GM23338 (cell line): Measurements from ENCODE around the gene HADHA. TPM values are rescaled to one million over a fixed set of nuclear protein-coding genes. Genes with fewer than 3 reads are reported as not detected.

Source experiments
- ATAC-seq: fragments of 200-7000 bp; cut with Tn5 transposase; 3 replicates; pipeline ENCODE4 v1.9.1; 2020
- DNase-seq: peaks from one replicate; pipeline ENCODE4 v3.0.0-alpha.2; 2015; ENCODE audit warnings: low spot score
- H2AFZ ChIP-seq: fragments of 200-600 bp; sonication (generic); 2 replicates; pipeline ENCODE4 v1.8.0; 2016; ENCODE audit warnings: antibody characterized with exemption, mild to moderate bottlenecking, moderate library complexity
- H3F3A ChIP-seq: fragments of 200-600 bp; sonication (generic); replicated peaks from 2 replicates; pipeline ENCODE4 v1.8.0; 2017; ENCODE audit warnings: antibody characterized with exemption, mixed run types, low read depth
- H3K27ac ChIP-seq: fragments of 200-600 bp; sonication (generic); 2 replicates; pipeline ENCODE4 v1.6.1; 2016; ENCODE audit warnings: low read depth
- H3K27me3 ChIP-seq: fragments of 200-600 bp; sonication (generic); 2 replicates; pipeline ENCODE4 v1.8.0; 2016; ENCODE audit warnings: mild to moderate bottlenecking, mixed run types, moderate library complexity; ENCODE audit not compliant: insufficient read depth
- H3K36me3 ChIP-seq: fragments of 200-600 bp; sonication (generic); 2 replicates; pipeline ENCODE4 v1.8.0; 2016; ENCODE audit warnings: mild to moderate bottlenecking; ENCODE audit not compliant: insufficient read depth
- H3K4me1 ChIP-seq: fragments of 200-600 bp; sonication (generic); 2 replicates; pipeline ENCODE4 v1.8.0; 2016; ENCODE audit warnings: mild to moderate bottlenecking, moderate library complexity; ENCODE audit not compliant: insufficient read depth
- H3K4me2 ChIP-seq: fragments of 200-600 bp; sonication (generic); 2 replicates; pipeline ENCODE4 v1.7.1; 2017; ENCODE audit warnings: mixed run types
- H3K4me3 ChIP-seq: fragments of 200-600 bp; sonication (generic); 2 replicates; pipeline ENCODE4 v1.6.1; 2016; ENCODE audit warnings: mixed run types
- H3K79me2 ChIP-seq: fragments of 200-600 bp; sonication (generic); replicated peaks from 2 replicates; pipeline ENCODE4 v1.8.0; 2017; ENCODE audit warnings: mild to moderate bottlenecking; ENCODE audit not compliant: insufficient read depth
- H3K9me2 ChIP-seq: fragments of 200-600 bp; sonication (generic); 2 replicates; pipeline ENCODE4 v1.8.0; 2017; ENCODE audit not compliant: insufficient read depth
- H4K20me1 ChIP-seq: fragments of 200-600 bp; sonication (generic); replicated peaks from 2 replicates; pipeline ENCODE4 v1.8.0; 2017; ENCODE audit warnings: mild to moderate bottlenecking; ENCODE audit not compliant: insufficient read depth
- H3K27ac Mint-ChIP-seq: 2 replicates; pipeline ENCODE4 v1.8.0; 2020; ENCODE audit warnings: inconsistent platforms, mild to moderate bottlenecking, moderate library complexity, mixed read lengths
- H3K27me3 Mint-ChIP-seq: 3 replicates; pipeline ENCODE4 v1.8.0; 2022; ENCODE audit warnings: low read depth, mild to moderate bottlenecking, moderate library complexity, mixed read lengths, inconsistent platforms; ENCODE audit not compliant: insufficient read depth, poor library complexity
- H3K36me3 Mint-ChIP-seq: 3 replicates; pipeline ENCODE4 v1.8.0; 2021; ENCODE audit warnings: low read depth, mild to moderate bottlenecking, inconsistent platforms, moderate library complexity, mixed read lengths
- H3K4me1 Mint-ChIP-seq: 3 replicates; pipeline ENCODE4 v1.8.0; 2020; ENCODE audit warnings: mild to moderate bottlenecking, inconsistent platforms, mixed read lengths
- H3K4me3 Mint-ChIP-seq: 3 replicates; pipeline ENCODE4 v1.8.0; 2021; ENCODE audit warnings: moderate library complexity, mild to moderate bottlenecking, inconsistent platforms, mixed read lengths
- H3K9me3 Mint-ChIP-seq: 3 replicates; pipeline ENCODE4 v1.8.0; 2020; ENCODE audit warnings: moderate library complexity, mild to moderate bottlenecking, inconsistent platforms, mixed read lengths
- CREB1 ChIP-seq: fragments of 250-450 bp; sonication (Bioruptor Pico); IDR thresholded peaks from 2 replicates; pipeline ENCODE4 v1.5.0; 2020; ENCODE audit warnings: low read depth, mild to moderate bottlenecking, moderate library complexity
- EZH2 ChIP-seq: fragments of 200-600 bp; sonication (generic); IDR thresholded peaks from one replicate; pipeline ENCODE4 v1.8.0; 2017; ENCODE audit warnings: antibody characterized with exemption, mild to moderate bottlenecking, low read depth; ENCODE audit not compliant: unreplicated experiment
- EZH2phosphoT487 ChIP-seq: fragments of 200-600 bp; sonication (generic); IDR thresholded peaks from one replicate; pipeline ENCODE4 v1.8.1; 2018; ENCODE audit warnings: antibody characterized with exemption; ENCODE audit not compliant: unreplicated experiment
- JUNB ChIP-seq: IDR thresholded peaks from one replicate; pipeline ENCODE4 v1.6.1; 2016; ENCODE audit warnings: antibody characterized with exemption; ENCODE audit not compliant: unreplicated experiment
- NANOG ChIP-seq: IDR thresholded peaks from 2 replicates; pipeline ENCODE4 v1.6.1; 2016; ENCODE audit warnings: antibody characterized with exemption, borderline replicate concordance
- POLR2AphosphoS5 ChIP-seq: IDR thresholded peaks from 2 replicates; pipeline ENCODE4 v1.6.1; 2016; ENCODE audit warnings: antibody characterized with exemption, low read depth
- STAT1 ChIP-seq: IDR thresholded peaks from one replicate; pipeline ENCODE4 v1.6.1; 2016; ENCODE audit warnings: antibody characterized with exemption; ENCODE audit not compliant: unreplicated experiment
- ZNF114 ChIP-seq: fragments of 250-450 bp; sonication (Bioruptor Pico); IDR thresholded peaks from 2 replicates; pipeline ENCODE4 v1.5.0; 2020; ENCODE audit warnings: mild to moderate bottlenecking, moderate library complexity
- ZNF331 ChIP-seq: fragments of 250-450 bp; sonication (Bioruptor Pico); IDR thresholded peaks from 2 replicates; pipeline ENCODE4 v1.5.0; 2020; ENCODE audit warnings: low read depth, mild to moderate bottlenecking, moderate library complexity
- polyA plus RNA-seq: library from polyadenylated mRNA; unstranded; fragments of >200 nt; fragmentation: Nextera tagmentation; extraction: Ambion mirVana; gene quantifications from 2 replicates; pipeline ENCODE4 v1.2.1, GENCODE V29; 2016
- total RNA-seq: library from RNA; depleted of rRNA; stranded (reverse); fragments of >200 nt; shearing (Covaris generic); gene quantifications from 2 replicates; pipeline ENCODE4 v1.2.3, GENCODE V29; 2014
- TF ChIP-seq, protein P1 (sequence below): IDR thresholded peaks from 2 replicates; pipeline ENCODE4 v1.6.1; 2016; ENCODE audit warnings: antibody characterized with exemption
- TF ChIP-seq, protein P2 (sequence below): fragments of 250-450 bp; sonication (Bioruptor Pico); IDR thresholded peaks from 2 replicates; pipeline ENCODE4 v1.5.0; 2020; ENCODE audit warnings: mild to moderate bottlenecking, moderate library complexity
- TF ChIP-seq, protein P3 (sequence below): IDR thresholded peaks from one replicate; pipeline ENCODE4 v1.6.1; 2018; ENCODE audit warnings: antibody characterized with exemption; ENCODE audit not compliant: unreplicated experiment
- TF ChIP-seq, protein P4 (sequence below), 2 experiments: fragments of 200-600 bp in 1 of 2; sonication (generic) in 1 of 2; conservative IDR thresholded peaks; 2 replicates each; pipeline versions ENCODE4 v1.5.1 to v1.6.1; 2016 to 2017; ENCODE audit warnings: antibody characterized with exemption in 2 of 2, low read depth in 2 of 2, mild to moderate bottlenecking in 2 of 2, moderate library complexity in 1 of 2

The HADHA gene
- total and polyA plus RNA-seq, 2 experiments from 2014 or later = 63.9 to 92.3 TPM

DNA sequence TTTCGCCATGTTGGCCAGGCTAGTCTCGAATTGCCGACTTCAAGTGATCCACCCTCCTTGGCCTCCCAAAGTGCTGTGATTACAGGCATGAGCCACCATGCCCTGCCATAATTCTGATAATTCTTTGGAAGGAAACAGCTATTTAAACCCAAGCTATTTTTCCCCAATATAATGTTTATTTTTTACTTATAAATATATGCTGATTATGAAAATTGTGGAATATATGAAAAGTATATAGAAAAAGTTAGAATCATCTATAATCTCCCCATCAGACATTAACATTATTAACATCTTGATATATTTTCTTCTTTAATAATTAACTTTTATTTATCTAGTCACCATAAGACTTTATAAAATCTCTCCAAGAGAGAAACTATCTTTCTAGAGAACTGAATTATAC lies 41.5 kb upstream of the HADHA start:
- Mint-ChIP-seq H3K4me1 (no peaks in the 10 kb centered on the region), H3K27me3 (no peaks in the 10 kb centered on the region), H3K27ac (no peak overlapping the region), H3K4me3 (no peak overlapping the region), H3K36me3 (peaks cover 48% of the 10 kb centered on the region; the same call in 2 of the 3 replicates), H3K9me3 (no peaks in the 10 kb centered on the region)
- H4K20me1 ChIP-seq = peaks cover 3% of the 10 kb centered on the region; the same call in 1 of the 2 replicates
- H3F3A ChIP-seq = no peaks in the 10 kb centered on the region
- no peak for TF ChIP-seq EZH2phosphoT487
- TF ChIP-seq ZNF331 (CRISPR knock-in tag) = no peak
- TF ChIP-seq, protein P1, sequence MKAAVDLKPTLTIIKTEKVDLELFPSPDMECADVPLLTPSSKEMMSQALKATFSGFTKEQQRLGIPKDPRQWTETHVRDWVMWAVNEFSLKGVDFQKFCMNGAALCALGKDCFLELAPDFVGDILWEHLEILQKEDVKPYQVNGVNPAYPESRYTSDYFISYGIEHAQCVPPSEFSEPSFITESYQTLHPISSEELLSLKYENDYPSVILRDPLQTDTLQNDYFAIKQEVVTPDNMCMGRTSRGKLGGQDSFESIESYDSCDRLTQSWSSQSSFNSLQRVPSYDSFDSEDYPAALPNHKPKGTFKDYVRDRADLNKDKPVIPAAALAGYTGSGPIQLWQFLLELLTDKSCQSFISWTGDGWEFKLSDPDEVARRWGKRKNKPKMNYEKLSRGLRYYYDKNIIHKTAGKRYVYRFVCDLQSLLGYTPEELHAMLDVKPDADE = no peak
- TF ChIP-seq, protein P2, sequence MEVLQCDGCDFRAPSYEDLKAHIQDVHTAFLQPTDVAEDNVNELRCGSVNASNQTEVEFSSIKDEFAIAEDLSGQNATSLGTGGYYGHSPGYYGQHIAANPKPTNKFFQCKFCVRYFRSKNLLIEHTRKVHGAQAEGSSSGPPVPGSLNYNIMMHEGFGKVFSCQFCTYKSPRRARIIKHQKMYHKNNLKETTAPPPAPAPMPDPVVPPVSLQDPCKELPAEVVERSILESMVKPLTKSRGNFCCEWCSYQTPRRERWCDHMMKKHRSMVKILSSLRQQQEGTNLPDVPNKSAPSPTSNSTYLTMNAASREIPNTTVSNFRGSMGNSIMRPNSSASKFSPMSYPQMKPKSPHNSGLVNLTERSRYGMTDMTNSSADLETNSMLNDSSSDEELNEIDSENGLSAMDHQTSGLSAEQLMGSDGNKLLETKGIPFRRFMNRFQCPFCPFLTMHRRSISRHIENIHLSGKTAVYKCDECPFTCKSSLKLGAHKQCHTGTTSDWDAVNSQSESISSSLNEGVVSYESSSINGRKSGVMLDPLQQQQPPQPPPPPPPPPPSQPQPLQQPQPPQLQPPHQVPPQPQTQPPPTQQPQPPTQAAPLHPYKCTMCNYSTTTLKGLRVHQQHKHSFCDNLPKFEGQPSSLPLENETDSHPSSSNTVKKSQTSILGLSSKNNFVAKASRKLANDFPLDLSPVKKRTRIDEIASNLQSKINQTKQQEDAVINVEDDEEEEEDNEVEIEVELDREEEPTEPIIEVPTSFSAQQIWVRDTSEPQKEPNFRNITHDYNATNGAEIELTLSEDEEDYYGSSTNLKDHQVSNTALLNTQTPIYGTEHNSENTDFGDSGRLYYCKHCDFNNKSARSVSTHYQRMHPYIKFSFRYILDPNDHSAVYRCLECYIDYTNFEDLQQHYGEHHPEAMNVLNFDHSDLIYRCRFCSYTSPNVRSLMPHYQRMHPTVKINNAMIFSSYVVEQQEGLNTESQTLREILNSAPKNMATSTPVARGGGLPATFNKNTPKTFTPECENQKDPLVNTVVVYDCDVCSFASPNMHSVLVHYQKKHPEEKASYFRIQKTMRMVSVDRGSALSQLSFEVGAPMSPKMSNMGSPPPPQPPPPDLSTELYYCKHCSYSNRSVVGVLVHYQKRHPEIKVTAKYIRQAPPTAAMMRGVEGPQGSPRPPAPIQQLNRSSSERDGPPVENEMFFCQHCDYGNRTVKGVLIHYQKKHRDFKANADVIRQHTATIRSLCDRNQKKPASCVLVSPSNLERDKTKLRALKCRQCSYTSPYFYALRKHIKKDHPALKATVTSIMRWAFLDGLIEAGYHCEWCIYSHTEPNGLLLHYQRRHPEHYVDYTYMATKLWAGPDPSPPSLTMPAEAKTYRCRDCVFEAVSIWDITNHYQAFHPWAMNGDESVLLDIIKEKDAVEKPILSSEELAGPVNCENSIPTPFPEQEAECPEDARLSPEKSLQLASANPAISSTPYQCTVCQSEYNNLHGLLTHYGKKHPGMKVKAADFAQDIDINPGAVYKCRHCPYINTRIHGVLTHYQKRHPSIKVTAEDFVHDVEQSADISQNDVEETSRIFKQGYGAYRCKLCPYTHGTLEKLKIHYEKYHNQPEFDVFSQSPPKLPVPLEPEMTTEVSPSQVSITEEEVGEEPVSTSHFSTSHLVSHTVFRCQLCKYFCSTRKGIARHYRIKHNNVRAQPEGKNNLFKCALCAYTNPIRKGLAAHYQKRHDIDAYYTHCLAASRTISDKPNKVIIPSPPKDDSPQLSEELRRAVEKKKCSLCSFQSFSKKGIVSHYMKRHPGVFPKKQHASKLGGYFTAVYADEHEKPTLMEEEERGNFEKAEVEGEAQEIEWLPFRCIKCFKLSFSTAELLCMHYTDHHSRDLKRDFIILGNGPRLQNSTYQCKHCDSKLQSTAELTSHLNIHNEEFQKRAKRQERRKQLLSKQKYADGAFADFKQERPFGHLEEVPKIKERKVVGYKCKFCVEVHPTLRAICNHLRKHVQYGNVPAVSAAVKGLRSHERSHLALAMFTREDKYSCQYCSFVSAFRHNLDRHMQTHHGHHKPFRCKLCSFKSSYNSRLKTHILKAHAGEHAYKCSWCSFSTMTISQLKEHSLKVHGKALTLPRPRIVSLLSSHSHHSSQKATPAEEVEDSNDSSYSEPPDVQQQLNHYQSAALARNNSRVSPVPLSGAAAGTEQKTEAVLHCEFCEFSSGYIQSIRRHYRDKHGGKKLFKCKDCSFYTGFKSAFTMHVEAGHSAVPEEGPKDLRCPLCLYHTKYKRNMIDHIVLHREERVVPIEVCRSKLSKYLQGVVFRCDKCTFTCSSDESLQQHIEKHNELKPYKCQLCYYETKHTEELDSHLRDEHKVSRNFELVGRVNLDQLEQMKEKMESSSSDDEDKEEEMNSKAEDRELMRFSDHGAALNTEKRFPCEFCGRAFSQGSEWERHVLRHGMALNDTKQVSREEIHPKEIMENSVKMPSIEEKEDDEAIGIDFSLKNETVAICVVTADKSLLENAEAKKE (CRISPR knock-in tag) = no peak
- TF ChIP-seq, protein P3, sequence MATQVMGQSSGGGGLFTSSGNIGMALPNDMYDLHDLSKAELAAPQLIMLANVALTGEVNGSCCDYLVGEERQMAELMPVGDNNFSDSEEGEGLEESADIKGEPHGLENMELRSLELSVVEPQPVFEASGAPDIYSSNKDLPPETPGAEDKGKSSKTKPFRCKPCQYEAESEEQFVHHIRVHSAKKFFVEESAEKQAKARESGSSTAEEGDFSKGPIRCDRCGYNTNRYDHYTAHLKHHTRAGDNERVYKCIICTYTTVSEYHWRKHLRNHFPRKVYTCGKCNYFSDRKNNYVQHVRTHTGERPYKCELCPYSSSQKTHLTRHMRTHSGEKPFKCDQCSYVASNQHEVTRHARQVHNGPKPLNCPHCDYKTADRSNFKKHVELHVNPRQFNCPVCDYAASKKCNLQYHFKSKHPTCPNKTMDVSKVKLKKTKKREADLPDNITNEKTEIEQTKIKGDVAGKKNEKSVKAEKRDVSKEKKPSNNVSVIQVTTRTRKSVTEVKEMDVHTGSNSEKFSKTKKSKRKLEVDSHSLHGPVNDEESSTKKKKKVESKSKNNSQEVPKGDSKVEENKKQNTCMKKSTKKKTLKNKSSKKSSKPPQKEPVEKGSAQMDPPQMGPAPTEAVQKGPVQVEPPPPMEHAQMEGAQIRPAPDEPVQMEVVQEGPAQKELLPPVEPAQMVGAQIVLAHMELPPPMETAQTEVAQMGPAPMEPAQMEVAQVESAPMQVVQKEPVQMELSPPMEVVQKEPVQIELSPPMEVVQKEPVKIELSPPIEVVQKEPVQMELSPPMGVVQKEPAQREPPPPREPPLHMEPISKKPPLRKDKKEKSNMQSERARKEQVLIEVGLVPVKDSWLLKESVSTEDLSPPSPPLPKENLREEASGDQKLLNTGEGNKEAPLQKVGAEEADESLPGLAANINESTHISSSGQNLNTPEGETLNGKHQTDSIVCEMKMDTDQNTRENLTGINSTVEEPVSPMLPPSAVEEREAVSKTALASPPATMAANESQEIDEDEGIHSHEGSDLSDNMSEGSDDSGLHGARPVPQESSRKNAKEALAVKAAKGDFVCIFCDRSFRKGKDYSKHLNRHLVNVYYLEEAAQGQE = no peak
- TF ChIP-seq STAT1 = no peak
- TF ChIP-seq POLR2AphosphoS5 = no peak
- no peak for TF ChIP-seq EZH2
- no peak for TF ChIP-seq CREB1 (CRISPR knock-in tag)
- TF ChIP-seq NANOG = no peak
- no peak for TF ChIP-seq ZNF114 (CRISPR knock-in tag)
- TF ChIP-seq, protein P4, sequence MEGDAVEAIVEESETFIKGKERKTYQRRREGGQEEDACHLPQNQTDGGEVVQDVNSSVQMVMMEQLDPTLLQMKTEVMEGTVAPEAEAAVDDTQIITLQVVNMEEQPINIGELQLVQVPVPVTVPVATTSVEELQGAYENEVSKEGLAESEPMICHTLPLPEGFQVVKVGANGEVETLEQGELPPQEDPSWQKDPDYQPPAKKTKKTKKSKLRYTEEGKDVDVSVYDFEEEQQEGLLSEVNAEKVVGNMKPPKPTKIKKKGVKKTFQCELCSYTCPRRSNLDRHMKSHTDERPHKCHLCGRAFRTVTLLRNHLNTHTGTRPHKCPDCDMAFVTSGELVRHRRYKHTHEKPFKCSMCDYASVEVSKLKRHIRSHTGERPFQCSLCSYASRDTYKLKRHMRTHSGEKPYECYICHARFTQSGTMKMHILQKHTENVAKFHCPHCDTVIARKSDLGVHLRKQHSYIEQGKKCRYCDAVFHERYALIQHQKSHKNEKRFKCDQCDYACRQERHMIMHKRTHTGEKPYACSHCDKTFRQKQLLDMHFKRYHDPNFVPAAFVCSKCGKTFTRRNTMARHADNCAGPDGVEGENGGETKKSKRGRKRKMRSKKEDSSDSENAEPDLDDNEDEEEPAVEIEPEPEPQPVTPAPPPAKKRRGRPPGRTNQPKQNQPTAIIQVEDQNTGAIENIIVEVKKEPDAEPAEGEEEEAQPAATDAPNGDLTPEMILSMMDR (conservative IDR thresholded peaks at IDR 0.05; ENCODE audit: low read depth in 2 of 2) = no peak
- TF ChIP-seq JUNB = no peak
- H3K4me3 ChIP-seq = no peak overlapping the region
- no peaks in the 10 kb centered on the region for H3K27me3 ChIP-seq
- H2AFZ ChIP-seq = no peak overlapping the region
- H3K36me3 ChIP-seq = peaks cover 14% of the 10 kb centered on the region
- DNase-seq = no peak
- no peaks in the 10 kb centered on the region for H3K4me1 ChIP-seq
- ATAC-seq = no peak
- H3K9me2 ChIP-seq = no peaks in the 10 kb centered on the region
- H3K79me2 ChIP-seq = no peaks in the 10 kb centered on the region
- no peak overlapping the region for H3K4me2 ChIP-seq
- H3K27ac ChIP-seq = no peak overlapping the region
